NCI-H524 (cell line): ENCODE data around the gene PHF21A.
A peak's percentile ranks its signal among the peaks of the same experiment; 100 is the strongest.

Experiments used
- DNase-seq, 2 experiments: peaks; one replicate each; lab custom pipeline; 2025; lab: John Stamatoyannopoulos, UW

PHF21A gene

DNA sequence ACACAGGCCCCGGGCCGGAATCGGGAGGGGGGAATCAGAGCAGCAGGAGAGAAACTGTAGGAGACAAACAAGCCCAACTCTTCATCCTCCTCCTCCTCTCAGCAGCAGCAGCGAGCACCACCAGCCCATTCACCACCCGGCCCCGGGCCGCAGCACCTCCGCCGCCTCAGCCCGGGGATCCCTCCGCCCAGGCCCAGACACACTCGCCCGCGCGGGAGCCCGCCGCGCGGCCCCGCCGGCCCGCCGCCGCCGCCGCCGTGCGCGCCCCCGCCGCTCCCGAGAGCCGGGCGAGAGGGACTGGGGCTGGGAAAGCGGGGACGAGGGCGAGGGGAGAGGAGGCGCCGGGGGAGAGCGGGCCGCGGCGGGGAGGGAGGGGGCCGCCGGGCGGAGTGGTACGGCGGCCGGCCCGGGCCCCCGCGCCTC lies at the start of gene PHF21A:
Gene PHF21A, minus strand, starts transcription at position 154 of the 423 bp plus-strand sequence. CDS start 37,235 bp downstream, outside the sequence.
- DNase-seq, result peak; percentile 83 to 91

DNA sequence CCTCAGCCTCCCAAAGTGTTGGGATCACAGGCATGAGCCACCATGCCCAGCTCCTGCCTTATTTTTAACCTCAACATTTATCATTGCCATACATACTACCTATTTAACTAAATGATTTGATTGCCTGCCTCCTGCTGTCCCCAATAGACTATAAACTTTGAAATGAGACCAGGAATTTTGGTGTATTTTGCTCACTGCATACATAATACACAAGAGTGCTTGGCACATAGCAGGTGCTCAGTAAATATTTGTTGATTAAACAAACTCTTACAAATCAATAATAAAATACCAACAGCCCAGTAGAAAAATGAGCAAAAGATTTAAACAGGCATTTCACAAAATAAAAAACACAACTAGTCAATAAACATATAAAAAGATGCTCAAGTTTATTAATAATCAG lies 49.5 kb upstream of the PHF21A start:
- DNase-seq, result no peak

DNA sequence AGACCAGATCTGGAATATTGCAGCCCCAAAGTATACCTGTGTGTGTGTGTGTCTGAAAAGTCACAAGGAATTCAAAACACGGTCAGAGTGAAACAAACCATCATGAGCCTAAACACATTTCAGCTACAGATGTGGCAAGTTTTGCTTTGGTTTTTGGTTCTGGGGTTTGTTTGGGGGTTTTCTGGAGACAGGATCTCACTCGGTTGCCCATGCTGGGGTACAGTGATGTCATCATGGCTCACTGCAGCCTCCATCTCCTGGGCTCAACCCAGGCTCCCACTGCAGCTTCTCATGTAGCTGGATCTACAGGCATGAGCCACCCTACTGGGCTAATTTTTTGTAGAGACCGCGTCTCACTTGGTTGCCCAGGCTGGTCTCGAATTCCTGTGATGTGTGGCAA lies 41.4 kb upstream of the PHF21A start:
- DNase-seq, result no peak

DNA sequence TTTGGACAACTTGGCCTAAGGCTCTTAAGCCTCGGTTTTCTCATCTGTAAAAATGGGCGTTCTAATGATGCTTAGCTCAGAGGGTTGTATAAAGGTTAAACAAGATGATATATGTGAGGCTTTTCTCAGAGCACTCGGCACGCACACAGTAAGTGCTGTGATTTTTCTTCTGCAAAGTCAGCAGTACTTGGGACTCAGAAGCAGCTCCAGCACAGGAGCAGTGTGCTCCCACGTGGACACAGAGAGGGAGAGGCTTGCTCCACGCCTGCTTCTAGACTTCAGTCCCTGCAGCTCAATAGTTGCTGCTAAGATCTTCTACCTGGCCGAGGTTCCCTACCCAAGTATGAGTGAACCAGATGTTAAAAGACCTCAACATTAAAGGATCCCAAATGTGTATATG lies 39.9 kb upstream of the PHF21A start:
- no peak for DNase-seq

DNA sequence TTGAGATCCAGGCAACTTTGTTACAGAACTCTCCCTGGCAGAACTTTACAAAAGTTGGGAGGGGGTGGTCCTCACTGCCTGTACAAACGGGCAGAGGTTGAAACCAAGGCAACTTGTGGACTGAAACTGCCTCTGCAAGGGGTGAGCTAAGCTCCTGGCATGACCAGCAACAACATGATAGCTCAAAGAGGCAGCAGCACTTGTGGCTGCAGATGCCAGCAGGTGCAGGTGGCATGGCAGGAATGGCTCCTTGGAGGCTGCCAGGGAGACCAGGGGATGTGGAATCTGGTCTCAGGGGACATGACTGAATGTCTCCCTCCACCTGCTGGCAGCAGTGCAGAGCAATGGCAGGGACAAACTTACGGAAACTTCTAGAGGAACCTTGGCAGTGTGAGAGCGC lies 38.8 kb upstream of the PHF21A start:
- peak in 1 of 2 experiments; percentile 11 for DNase-seq

DNA sequence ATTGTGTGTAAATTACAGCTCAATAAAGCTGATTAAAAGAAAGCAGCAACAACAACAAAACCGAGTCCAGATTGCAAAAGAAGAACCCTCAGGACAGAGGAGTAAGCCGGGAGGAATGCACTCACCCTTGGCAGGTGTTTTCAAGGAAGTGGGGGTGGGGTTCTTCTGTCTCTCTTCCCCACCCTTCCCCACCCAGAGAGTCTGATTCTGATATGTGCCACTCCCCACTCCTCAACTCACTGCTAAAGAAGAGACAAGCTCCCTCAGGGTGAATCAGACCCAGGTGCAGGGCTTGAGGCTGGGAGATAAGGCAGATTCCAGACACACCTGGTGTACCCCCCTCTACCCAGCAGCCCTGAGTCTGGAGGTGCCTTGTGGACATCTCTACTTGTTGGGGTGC lies 38.4 kb upstream of the PHF21A start:
- no peak for DNase-seq

DNA sequence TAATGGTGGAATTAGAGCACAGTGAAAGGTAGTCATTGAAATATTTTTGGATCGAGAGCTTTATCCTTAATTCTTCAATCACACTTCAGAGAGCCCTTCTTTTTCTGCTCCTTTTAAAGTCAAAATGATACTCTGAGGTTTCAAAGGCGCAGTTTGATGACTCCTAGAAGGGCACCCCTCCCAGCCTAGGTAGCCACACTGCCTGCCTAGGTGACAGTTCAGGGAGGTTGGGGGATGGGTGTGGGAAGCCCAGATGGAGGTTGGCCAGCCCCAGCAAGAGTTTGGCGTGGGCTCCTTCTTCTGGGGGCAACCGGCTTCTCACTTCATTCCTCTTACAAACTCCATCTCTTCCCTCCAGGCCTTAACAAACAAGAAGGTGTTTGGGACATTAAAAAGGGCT lies 28.6 kb upstream of the PHF21A start:
- no peak for DNase-seq

DNA sequence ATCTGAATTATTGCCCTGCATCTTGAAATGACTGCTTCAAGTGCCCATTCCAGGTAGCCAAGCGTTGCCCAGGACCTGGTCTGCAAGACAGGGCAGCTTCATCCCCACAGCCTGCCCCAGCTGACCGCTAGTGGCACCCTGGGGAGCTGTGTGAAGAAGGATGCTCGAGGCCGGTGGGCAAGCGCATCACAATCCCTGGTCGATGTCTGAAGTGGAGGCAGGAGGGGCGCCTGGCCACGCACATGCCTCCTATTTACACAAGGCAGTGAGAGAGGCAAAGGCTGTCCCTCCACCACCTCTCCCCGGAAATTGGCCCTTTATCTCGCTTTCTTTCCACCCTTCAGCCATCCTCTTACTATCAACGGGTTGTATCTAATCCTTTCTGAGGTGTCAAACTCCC lies 28.1 kb upstream of the PHF21A start:
- DNase-seq, result no peak

DNA sequence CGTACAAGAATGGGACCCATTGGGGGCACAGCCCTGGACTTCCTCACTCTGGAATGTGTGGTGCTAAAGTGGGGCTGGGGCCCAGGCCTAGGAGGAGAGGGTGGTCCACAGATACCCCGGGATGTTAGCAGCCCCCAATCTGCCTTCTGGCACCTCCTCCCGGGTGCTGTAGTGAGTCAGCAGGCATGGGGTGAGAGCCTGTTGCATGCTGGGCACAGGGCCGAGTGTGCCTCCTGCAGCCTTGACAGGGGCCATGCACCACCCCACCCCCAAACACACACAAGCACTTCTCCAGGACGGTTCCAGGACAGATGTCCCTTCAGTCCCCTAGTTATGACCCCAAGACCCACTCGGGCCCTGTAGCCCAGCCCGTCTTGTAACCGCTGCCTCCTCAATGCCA lies 23.5 kb upstream of the PHF21A start:
- DNase-seq, result no peak

DNA sequence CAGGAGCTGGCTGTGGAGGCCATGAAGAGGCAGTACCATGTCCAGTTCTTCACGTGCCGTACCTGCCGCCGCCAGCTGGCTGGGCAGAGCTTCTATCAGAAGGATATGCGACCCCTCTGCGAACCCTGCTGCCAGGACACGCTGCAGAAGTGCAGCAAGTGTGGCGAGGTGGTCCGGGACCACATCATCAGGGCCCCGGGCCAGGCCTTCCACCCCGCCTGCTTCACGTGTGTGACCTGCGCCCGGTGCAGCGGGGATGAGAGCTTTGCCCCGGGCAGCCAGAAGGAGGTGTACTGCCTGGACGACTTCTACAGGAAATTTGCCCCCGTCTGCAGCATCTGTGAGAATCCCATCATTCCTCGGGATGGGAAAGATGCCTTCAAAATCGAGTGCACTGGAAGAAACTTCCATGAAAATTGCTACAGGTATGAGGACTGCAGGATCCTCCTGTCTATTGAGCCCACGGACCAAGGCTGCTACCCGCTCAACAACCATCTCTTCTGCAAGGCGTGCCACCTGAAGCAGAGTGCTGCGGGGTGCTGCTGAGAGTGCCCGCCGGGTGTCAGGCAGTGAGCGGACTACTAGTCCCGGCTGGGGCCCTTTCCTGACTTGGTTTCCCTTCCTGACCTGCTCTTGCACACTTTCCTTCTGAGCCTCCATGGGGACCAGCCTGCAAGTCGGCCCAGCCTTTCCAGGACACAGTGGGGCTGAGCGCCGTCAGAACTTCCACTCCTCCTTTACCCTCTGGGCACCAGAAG lies 22.0 kb upstream of the PHF21A start:
- no peak for DNase-seq

DNA sequence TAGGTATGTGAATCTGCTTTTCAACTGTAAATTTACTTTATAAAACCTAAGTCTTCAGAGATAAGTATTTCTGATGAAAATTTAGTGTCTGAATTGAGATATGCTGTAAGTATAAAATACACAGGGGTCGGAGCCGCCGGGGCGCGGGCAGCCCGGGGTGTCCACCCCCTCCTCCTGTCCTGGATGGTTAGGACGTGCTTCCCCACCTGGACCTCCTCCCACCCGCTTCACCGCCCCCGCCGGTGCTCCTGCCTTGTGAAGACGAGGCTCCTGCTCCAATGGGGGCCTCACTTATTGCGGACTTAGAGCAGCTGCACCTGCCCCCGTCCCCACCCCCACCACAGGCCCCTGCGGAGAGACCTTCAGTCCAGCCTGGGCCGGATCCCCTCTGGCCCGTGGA lies 21.3 kb upstream of the PHF21A start:
- DNase-seq, result no peak

DNA sequence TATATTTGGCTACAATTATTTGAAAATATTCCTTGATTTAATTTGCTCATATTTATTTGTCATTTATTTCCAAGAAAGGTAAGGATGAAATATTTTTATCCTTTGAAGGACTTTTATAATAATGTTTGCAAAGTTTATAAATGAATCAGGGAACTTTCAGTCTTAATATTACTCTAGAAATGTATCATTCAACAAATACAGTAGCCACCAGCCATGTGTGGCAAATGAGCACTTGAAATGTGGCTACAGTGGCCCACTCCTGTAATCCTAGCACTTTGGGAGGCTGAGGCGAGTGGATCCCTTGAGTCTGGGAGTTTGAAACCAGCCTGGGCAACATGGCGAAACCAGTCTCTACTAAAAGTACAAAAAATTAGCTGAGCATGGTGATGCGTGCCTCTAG lies 20.3 kb upstream of the PHF21A start:
- DNase-seq, result no peak

DNA sequence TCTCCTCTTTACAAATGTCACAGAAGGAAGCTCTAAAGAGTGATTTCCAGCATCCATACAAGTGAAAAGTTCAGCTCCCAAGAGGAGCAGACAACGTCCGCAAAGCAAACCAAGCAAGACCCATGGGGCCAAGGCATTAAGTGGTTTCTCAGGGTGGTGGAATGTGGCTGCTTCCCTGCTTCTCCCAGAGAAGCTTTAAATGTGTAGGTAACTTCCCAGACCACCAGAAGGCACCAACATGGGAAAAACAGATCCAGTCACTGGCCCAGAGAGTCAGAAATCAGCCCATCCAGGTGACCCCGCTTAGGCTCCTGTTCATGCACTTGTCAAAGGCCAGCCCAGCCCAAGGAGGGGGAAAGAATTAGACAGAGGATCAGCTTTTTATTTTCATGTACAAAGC lies 13.3 kb upstream of the PHF21A start:
- DNase-seq, result no peak

DNA sequence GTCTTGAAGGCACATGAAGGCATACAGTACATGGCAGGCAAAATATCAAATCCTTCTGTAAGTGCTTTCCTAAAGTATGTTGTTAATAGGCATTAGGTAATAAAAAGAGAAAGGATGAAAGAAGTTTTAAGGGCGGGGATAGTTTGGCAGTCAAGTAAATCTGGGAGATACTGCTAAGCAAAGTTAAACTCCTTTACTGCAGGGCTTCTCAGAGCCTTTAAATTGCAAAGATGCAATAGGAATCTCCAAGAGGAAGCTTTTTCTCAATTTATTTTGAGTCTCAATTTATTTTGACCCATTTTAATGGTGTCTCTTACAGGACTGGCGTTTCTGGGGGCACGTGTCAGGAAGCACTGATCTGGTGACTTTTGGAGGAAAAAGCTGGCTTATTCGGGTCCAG lies 12.8 kb upstream of the PHF21A start:
- DNase-seq, result no peak

DNA sequence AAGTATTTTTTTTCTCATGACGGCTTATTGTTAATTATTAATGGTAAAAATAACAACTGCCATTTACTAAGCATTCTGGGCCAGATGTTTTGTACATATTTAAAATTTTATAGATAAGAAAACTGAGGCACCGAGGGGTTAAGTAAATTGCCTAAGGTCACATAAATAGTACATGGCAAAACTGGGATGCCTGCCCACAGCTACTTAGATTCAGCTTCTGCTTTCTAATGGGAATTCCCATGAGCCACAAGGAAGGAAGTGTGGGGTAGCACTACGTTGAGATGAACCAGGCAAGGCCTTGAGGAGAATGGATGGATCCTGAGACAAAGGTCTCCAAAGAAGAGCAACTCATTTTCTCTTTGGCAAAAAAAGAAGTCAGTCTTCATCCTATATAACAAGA lies 11.9 kb upstream of the PHF21A start:
- no peak for DNase-seq

DNA sequence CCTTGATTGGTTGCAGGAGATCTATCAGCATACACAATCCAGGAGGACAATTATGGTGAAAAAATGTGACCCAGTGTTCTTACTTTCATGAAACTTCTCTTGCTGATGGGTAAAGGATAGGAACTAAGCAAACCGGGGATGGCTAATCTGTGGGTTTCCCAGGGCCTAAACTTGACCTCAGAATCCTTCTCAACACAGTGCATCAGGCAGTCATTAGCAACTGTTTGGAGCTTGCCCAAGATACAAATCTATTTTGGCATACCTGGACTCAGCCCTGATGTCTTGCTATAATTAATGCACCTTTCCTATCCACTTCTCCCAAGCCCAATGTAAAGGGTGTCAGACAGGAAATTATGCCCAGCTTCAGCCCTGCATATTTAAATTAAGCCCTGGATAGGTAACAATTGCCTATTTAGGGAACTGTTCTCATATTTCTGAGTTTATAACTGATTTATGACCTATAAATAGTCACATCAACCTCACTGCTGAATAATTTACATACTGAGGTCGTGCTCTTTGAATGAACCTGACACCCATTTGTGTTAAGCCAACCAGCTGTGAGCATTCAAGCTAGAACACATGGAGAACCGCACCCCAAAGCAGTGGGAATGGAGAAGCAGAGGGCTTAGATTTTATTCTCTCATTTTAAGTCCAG lies 9.2 kb upstream of the PHF21A start:
- no peak for DNase-seq

DNA sequence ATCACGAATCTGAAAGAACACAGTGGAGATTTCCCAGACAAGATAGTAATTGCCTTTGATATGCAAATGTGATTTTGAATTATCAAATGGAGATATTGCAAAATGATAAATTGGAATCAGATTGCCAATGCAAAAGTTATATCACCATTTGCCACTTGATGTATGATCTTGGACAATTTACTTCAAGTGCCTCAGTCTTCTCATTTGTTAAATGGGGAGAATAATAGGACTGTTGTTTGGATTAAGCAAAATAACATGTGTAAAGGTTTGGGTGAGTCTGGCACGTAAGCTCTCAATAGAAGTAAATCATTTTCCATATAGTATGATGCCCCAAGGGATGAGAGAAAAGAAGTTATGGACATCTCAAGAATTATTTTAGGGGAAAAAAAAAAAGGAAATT lies 7.9 kb upstream of the PHF21A start:
- no peak for DNase-seq

DNA sequence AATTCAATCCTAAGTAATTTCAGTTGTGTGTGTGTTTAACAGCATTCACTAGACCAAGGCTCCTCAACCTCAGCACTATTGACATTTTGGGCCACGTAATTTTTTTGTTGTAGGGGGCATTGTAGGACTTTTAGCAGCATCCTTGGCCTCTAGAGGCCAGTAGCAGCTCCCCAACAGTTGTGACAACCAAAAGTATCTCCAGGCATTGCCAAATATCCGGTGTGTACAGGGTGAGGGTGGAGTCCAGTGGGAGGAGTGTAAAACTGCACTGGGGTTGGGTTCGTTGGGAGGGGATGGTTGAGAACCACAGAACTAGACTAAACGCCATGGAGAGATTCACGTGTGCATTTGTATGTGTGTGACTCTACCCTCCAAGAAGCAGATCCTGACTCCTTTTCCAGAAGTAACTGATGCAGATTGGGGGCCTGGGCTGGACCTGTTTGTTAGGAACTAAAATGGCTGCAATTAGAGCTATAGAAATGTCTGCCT lies 5.9 kb upstream of the PHF21A start:
- DNase-seq, result peak; percentile 10 to 25

DNA sequence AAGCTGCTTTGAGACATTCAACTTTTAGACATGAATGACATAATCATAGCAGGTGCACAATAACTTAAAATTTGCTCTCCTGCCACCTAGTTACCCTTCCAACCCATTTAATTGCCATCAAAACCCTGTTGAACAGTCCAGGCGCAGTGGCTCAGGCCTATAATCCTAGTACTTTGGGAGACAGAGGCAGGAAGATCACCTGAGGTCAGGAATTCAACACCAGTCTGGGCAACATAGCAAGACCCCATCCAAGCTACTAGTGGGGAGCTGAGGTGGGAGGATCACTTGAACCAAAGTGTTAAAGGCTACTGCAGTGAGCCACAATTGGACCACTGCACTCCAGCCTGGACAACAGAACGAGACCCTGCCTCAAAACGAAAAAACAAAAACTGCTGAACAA lies 4.0 kb upstream of the PHF21A start:
- DNase-seq, result no peak

DNA sequence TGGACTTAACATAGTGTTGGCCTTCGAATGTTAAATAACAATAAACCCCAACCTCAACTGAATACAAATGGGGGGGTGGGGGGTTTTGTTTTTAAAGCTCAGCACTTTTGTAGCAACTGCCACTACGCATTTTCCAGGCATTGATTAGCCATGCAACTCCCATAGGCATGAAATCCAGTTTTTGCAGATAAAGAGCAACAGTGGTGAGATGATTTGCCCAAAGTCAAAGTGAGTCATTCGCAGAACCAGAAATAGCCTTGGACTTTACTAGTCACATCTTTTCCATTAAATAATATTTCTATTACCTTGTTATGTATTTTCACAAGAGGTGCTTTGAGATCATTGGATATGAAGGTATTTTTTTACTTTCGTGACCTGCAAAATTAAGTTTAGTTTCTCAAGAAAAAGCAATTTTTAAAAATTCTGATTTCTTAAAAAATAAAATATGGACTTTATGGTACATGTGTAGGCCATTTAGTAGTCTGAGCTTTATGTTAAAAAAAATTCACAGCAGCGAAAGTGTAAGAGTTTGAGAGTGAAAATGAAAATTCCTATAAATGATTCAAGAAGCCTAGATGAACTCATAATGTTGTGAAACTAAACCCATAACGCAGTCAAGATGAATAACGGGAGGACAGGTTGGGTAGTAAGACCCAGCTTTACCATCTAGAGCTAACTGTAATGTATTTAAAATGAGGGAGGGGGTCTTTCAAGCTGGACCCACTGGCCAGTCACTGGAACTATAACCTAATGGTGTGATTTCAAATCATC lies 1.9 kb upstream of the PHF21A start:
- DNase-seq, result no peak

DNA sequence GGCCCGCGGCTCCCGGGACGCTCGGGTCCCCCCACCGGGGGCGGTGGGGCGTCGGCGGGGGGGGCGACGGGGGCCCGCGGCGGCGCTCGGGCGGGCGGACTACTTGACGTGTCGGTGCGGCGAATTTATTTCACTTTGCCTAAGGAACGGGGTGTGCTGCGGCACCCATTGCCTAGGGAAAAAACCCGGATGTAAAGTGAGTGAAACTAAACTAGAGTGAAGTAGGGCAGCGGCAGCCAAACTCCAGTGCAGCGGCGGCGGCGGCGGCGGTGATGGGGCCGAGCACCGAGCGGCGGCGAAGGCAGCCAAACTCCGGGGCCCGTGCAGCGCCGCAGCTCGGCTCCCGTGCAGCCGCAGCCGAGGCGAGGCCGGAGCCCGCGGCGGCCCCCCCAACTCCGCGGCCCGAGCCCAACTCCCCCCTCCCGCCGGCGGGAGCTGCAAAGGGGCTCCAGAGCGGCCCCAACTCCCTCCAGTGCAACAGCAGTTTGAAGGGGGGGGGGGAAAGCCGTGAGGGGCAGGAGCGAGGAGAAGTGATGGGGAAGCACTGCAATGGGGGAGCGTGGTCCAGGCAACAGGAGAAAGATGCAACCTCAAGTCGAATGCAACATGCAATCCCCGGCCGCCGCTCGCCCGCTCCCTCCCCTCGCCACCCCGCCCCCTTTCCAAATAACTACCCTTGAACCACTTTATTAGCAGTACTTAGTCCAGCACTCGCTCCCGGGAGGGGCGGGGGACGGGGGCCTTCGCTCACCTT lies 647 bp upstream of the PHF21A start:
- DNase-seq, result peak; percentile 65 to 86
